Measurements from ENCODE around the gene TRIO.

TRIO gene

GRCh38 chr5:14199902-14200301 lies 56.8 kb downstream of the TRIO start:
- no peaks in the 10 kb centered on the region for H3K36me3 ChIP-seq (ENCODE audit: control insufficient read depth, insufficient read depth, low read length)
- H3K79me2 ChIP-seq (ENCODE audit: control insufficient read depth, insufficient read depth, low read length), result peaks cover 77% of the 10 kb centered on the region
- no peak overlapping the region for H3K4me3 ChIP-seq (ENCODE audit: low read length)
- H3K79me1 ChIP-seq (ENCODE audit: low read length), result peaks cover 25% of the 10 kb centered on the region
- H3K56ac ChIP-seq (ENCODE audit: low read length), result no peak overlapping the region
- DNase-seq, result no peak
- peaks cover 8% of the 10 kb centered on the region for H3K4me1 ChIP-seq (ENCODE audit: control insufficient read depth, low read depth, low read length)
- H3K9ac ChIP-seq (ENCODE audit: low read length), result no peak overlapping the region
- no peak overlapping the region for H2BK15ac ChIP-seq (replicated peaks; ENCODE audit: low read depth)
- no peak overlapping the region for H2BK120ac ChIP-seq (ENCODE audit: low read depth, low read length)
- H4K5ac ChIP-seq (ENCODE audit: low read length), result no peak overlapping the region
- H4K8ac ChIP-seq (ENCODE audit: low read depth, low read length), result no peak overlapping the region
- WGBS (ENCODE audit: extremely low coverage, insufficient coverage, low lambda C conversion rate), result no CpG with 5 or more reads among the region's 6 CpGs
- H2AK5ac ChIP-seq (ENCODE audit: low read length), result no peak overlapping the region
- no peak overlapping the region for H3K4me2 ChIP-seq (ENCODE audit: low read length)
- no peak overlapping the region for H3K18ac ChIP-seq (ENCODE audit: low read length)
- peak overlapping the region; percentile 16 for H3K23ac ChIP-seq (ENCODE audit: low read length)
- no peak overlapping the region for H3K27ac ChIP-seq (ENCODE audit: low read depth, low read length)
- H3K4ac ChIP-seq (ENCODE audit: low read depth, low read length), result no peak overlapping the region
- no peaks in the 10 kb centered on the region for H3K27me3 ChIP-seq (ENCODE audit: insufficient read depth, low read length, poor library complexity)
- H2BK5ac ChIP-seq (ENCODE audit: low read length), result no peak overlapping the region

DNA sequence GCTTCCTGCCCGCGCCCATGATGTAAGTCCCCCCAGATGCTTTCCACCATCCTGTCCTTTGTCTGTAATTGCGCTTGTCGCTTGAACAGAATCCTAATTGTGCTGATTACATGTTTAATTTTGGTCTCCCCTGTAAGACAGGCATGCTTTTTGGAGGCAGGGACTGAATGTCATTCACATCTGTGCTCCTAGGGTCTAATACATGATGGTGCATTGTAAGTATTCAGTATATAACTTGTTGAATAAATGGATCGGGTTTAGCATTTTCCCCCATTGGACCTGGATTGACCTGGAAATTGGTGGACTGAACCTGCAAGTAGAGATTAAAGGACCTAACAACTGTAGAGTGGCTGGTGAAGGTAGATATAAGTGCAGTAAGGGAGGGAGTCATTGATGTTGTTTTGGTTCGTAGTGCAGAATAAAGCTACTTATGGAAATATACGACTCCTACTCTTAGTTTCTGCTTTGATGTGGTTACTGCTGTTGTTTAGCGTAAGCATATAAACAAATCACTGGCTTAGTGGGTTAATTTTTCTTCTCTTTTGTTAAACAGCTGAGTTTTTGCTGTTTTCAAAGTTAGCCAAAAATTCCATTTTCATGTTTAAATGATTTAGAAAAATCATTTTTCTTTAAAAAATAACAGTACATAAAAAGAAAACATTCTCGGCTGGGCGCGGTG lies 57.3 kb downstream of the TRIO start:
- no peak for DNase-seq

DNA sequence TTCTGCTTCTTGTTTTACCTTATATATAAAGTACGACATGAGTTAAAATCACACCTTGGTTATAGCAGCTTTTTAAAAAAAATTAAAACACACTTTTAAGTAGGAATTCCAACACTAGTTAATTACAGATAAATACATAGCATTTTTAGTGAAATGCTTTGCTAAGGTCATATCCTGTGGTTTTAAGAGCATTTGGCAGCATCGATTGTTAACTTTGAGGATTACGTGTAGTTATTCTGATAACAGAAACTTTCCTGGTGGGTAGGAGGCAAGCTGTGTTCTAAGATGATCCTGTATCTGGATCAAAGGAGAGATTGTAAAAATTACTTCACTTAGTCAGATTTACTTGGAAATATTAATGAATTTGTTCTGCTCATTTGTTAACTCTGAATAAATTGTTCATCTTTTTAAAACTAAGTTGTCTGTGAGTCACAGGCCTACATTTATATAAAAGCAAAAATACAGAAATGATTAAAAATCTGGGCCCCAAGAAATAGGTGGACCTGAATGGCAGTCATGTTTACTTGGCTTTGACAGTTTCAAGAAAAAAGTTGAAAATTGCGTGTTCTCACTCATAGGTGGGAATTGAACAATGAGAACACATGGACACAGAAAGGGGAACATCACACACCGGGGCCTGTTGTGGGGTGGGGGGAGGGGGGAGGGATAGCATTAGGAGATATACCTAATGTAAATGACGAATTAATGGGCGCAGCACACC lies 58.3 kb downstream of the TRIO start:
- Histone ChIP-seq H3K18ac (ENCODE audit: low read length) (no peak overlapping the region), H4K8ac (ENCODE audit: low read depth, low read length) (no peak overlapping the region), H2BK15ac (replicated peaks; ENCODE audit: low read depth) (no peak overlapping the region), H3K79me2 (ENCODE audit: control insufficient read depth, insufficient read depth, low read length) (peaks cover 76% of the 10 kb centered on the region), H3K4me3 (ENCODE audit: low read length) (no peak overlapping the region), H3K9ac (ENCODE audit: low read length) (no peak overlapping the region), H3K4me2 (ENCODE audit: low read length) (no peak overlapping the region), H4K5ac (ENCODE audit: low read length) (no peak overlapping the region), H3K27ac (ENCODE audit: low read depth, low read length) (no peak overlapping the region), H3K56ac (ENCODE audit: low read length) (no peak overlapping the region), H2BK5ac (ENCODE audit: low read length) (no peak overlapping the region), H3K79me1 (ENCODE audit: low read length) (peaks cover 24% of the 10 kb centered on the region), H2AK5ac (ENCODE audit: low read length) (no peak overlapping the region), H3K23ac (ENCODE audit: low read length) (no peak overlapping the region), H2BK120ac (ENCODE audit: low read depth, low read length) (no peak overlapping the region), H3K4ac (ENCODE audit: low read depth, low read length) (no peak overlapping the region), H3K4me1 (ENCODE audit: control insufficient read depth, low read depth, low read length) (peaks cover 9% of the 10 kb centered on the region), H3K36me3 (ENCODE audit: control insufficient read depth, insufficient read depth, low read length) (no peaks in the 10 kb centered on the region), H3K27me3 (ENCODE audit: insufficient read depth, low read length, poor library complexity) (no peaks in the 10 kb centered on the region)
- DNase-seq, result peak; percentile 70
- WGBS (ENCODE audit: extremely low coverage, insufficient coverage, low lambda C conversion rate), result no CpG with 5 or more reads among the region's 7 CpGs

More for the DNA sequence above, 57.3 kb downstream of the TRIO start:
- Histone ChIP-seq H3K79me1 (ENCODE audit: low read length) (peaks cover 24% of the 10 kb centered on the region), H3K36me3 (ENCODE audit: control insufficient read depth, insufficient read depth, low read length) (no peaks in the 10 kb centered on the region), H3K4me1 (ENCODE audit: control insufficient read depth, low read depth, low read length) (peaks cover 9% of the 10 kb centered on the region), H3K9ac (ENCODE audit: low read length) (no peak overlapping the region), H2BK120ac (ENCODE audit: low read depth, low read length) (no peak overlapping the region), H3K4me3 (ENCODE audit: low read length) (no peak overlapping the region), H3K56ac (ENCODE audit: low read length) (no peak overlapping the region), H2BK5ac (ENCODE audit: low read length) (no peak overlapping the region), H4K8ac (ENCODE audit: low read depth, low read length) (no peak overlapping the region), H2BK15ac (replicated peaks; ENCODE audit: low read depth) (no peak overlapping the region), H3K23ac (ENCODE audit: low read length) (peak overlapping the region; percentile 16), H3K79me2 (ENCODE audit: control insufficient read depth, insufficient read depth, low read length) (peaks cover 75% of the 10 kb centered on the region), H3K18ac (ENCODE audit: low read length) (no peak overlapping the region), H3K27me3 (ENCODE audit: insufficient read depth, low read length, poor library complexity) (no peaks in the 10 kb centered on the region), H4K5ac (ENCODE audit: low read length) (no peak overlapping the region), H3K27ac (ENCODE audit: low read depth, low read length) (no peak overlapping the region), H3K4ac (ENCODE audit: low read depth, low read length) (no peak overlapping the region), H3K4me2 (ENCODE audit: low read length) (no peak overlapping the region), H2AK5ac (ENCODE audit: low read length) (no peak overlapping the region)
- no CpG with 5 or more reads among the region's 11 CpGs for WGBS (ENCODE audit: extremely low coverage, insufficient coverage, low lambda C conversion rate)

DNA sequence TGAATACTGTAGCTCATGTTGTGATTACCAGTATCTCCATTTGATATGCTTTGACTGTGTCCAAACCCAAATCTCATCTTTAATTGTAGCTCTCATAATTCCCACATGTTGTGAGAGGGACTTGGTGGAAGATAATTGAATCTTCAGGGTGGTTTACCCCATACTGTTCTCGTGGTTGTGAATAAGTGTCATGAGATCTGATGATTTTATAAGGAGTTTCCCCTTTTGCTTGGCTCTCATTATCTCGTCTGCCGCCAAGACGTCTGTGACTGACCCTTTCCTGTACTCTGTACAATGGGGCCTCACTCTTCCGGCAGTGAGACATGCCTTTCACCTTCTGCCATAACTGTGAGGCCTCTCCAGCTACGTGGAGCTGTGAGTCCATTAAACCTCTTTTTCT lies 59.3 kb downstream of the TRIO start:
- H3K4me2 ChIP-seq (ENCODE audit: low read length), result no peak overlapping the region
- no peak overlapping the region for H4K8ac ChIP-seq (ENCODE audit: low read depth, low read length)
- peaks cover 8% of the 10 kb centered on the region for H3K4me1 ChIP-seq (ENCODE audit: control insufficient read depth, low read depth, low read length)
- no peak overlapping the region for H3K18ac ChIP-seq (ENCODE audit: low read length)
- no peak overlapping the region for H3K4me3 ChIP-seq (ENCODE audit: low read length)
- H3K79me1 ChIP-seq (ENCODE audit: low read length), result peaks cover 25% of the 10 kb centered on the region
- no peak overlapping the region for H3K27ac ChIP-seq (ENCODE audit: low read depth, low read length)
- H3K36me3 ChIP-seq (ENCODE audit: control insufficient read depth, insufficient read depth, low read length), result no peaks in the 10 kb centered on the region
- H2BK120ac ChIP-seq (ENCODE audit: low read depth, low read length), result no peak overlapping the region
- WGBS (ENCODE audit: extremely low coverage, insufficient coverage, low lambda C conversion rate), result no CpG with 5 or more reads among the region's 6 CpGs
- no peak overlapping the region for H2AK5ac ChIP-seq (ENCODE audit: low read length)
- no peaks in the 10 kb centered on the region for H3K27me3 ChIP-seq (ENCODE audit: insufficient read depth, low read length, poor library complexity)
- H3K4ac ChIP-seq (ENCODE audit: low read depth, low read length), result no peak overlapping the region
- no peak overlapping the region for H3K23ac ChIP-seq (ENCODE audit: low read length)
- H2BK5ac ChIP-seq (ENCODE audit: low read length), result no peak overlapping the region
- no peak overlapping the region for H4K5ac ChIP-seq (ENCODE audit: low read length)
- H2BK15ac ChIP-seq (replicated peaks; ENCODE audit: low read depth), result no peak overlapping the region
- H3K9ac ChIP-seq (ENCODE audit: low read length), result no peak overlapping the region
- peaks cover 74% of the 10 kb centered on the region for H3K79me2 ChIP-seq (ENCODE audit: control insufficient read depth, insufficient read depth, low read length)
- peak; percentile 51 for DNase-seq
- no peak overlapping the region for H3K56ac ChIP-seq (ENCODE audit: low read length)

DNA sequence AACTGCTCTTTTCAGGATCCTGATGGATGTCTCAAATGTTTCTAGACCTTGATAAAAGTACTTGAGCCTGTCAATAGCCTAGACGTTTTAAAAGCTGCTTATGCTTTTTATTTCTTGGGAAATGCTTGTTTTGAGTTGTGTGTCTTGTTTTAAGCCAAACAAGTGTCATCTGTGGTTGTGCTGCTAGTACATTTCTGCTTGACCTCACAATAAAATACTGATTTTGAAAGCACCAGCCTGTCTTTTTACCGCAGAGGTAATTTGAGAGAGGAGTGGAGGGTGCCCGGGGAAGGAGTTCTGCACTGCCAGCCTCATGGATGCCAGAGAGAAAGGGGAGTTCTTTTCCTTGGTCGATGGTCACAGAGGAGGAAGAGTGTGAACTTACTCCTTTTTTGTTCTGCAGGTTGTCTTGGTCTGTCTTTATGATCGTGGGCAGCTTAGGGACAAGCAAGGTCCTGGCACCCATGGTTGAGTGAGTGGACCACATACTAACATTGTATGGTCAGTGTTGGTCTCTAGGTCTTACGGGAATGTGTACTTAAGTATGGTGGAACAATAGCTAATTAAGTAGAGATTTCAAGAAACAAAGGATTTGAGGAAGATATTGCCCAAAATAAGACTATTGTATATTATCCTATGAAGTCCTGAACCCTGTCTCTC lies 61.0 kb downstream of the TRIO start:
- Histone ChIP-seq H2AK5ac (ENCODE audit: low read length) (no peak overlapping the region), H4K8ac (ENCODE audit: low read depth, low read length) (no peak overlapping the region), H2BK5ac (ENCODE audit: low read length) (no peak overlapping the region), H3K9ac (ENCODE audit: low read length) (no peak overlapping the region), H3K23ac (ENCODE audit: low read length) (no peak overlapping the region), H3K4me1 (ENCODE audit: control insufficient read depth, low read depth, low read length) (peaks cover 7% of the 10 kb centered on the region), H3K79me2 (ENCODE audit: control insufficient read depth, insufficient read depth, low read length) (peaks cover 76% of the 10 kb centered on the region), H2BK15ac (replicated peaks; ENCODE audit: low read depth) (no peak overlapping the region), H3K18ac (ENCODE audit: low read length) (no peak overlapping the region), H2BK120ac (ENCODE audit: low read depth, low read length) (no peak overlapping the region), H3K27me3 (ENCODE audit: insufficient read depth, low read length, poor library complexity) (no peaks in the 10 kb centered on the region), H3K79me1 (ENCODE audit: low read length) (peaks cover 25% of the 10 kb centered on the region), H3K4me2 (ENCODE audit: low read length) (no peak overlapping the region), H3K4ac (ENCODE audit: low read depth, low read length) (no peak overlapping the region), H3K56ac (ENCODE audit: low read length) (no peak overlapping the region), H4K5ac (ENCODE audit: low read length) (no peak overlapping the region), H3K27ac (ENCODE audit: low read depth, low read length) (no peak overlapping the region), H3K4me3 (ENCODE audit: low read length) (no peak overlapping the region), H3K36me3 (ENCODE audit: control insufficient read depth, insufficient read depth, low read length) (no peaks in the 10 kb centered on the region)
- no peak for DNase-seq
- no CpG with 5 or more reads among the region's 6 CpGs for WGBS (ENCODE audit: extremely low coverage, insufficient coverage, low lambda C conversion rate)
